H1 (cell line): ENCODE measurements around the gene ERC1.

ENCODE experiments used
- CTCF ChIP-seq, 3 experiments: IDR thresholded peaks; 1 replicate in 2 of 3; 2 replicates in 1 of 3; pipeline versions ENCODE4 v1.5.1 to v1.6.1; 2011; ENCODE audit warnings: low read length in 3 of 3, mild to moderate bottlenecking in 3 of 3, inconsistent platforms in 2 of 3, low read depth in 1 of 3, moderate library complexity in 1 of 3; ENCODE audit not compliant: insufficient read depth in 1 of 3; ENCODE audit errors: control extremely low read depth in 1 of 3
- GABPA ChIP-seq: IDR thresholded peaks from 2 replicates; pipeline ENCODE4 v1.6.1; 2011; ENCODE audit warnings: mild to moderate bottlenecking, low read length, moderate library complexity, borderline replicate concordance; ENCODE audit not compliant: insufficient read depth

GRCh38 chr12:1328391-1328790, 337.4 kb downstream of the ERC1 start:
- no peak for TF ChIP-seq CTCF (IDR thresholded peaks at IDR 0.05; ENCODE audit: control extremely low read depth in 1 of 3, insufficient read depth in 1 of 3, low read depth in 1 of 3, low read length in 3 of 3)
- TF ChIP-seq GABPA, result no peak
